Activated naive CD4-positive, alpha-beta T cell treated with anti-CD3 and anti-CD28 coated beads, Interleukin-2, amount 10 ng/mL, durations not matched to agents 7 days and 5 days (primary cell): ENCODE data around the gene RBPJ.
A peak's percentile ranks its signal among the peaks of the same experiment; 100 is the strongest.
"Not testable (repeated sequence)": the region's sequence is repeated elsewhere in the genome, so short reads cannot be mapped to it uniquely, and the experiment has no call there.

Source experiments
- CTCF ChIA-PET: fragments of 350-600 bp; sonication (Branson Sonifier 250); formaldehyde crosslinking; loops from one replicate; lab custom pipeline; 2021; ENCODE audit warnings: antibody characterized with exemption; lab: Charles Lee
- DNase-seq: peaks from one replicate; pipeline ENCODE4 v3.0.0-alpha.2; 2020
- H3K27ac Mint-ChIP-seq: one replicate; pipeline ENCODE4 v1.8.0; 2021; ENCODE audit warnings: mild to moderate bottlenecking, moderate library complexity, mixed read lengths
- H3K27me3 Mint-ChIP-seq: one replicate; pipeline ENCODE4 v1.8.0; 2021; ENCODE audit warnings: mild to moderate bottlenecking, mixed read lengths
- H3K36me3 Mint-ChIP-seq: one replicate; pipeline ENCODE4 v1.8.0; 2021; ENCODE audit warnings: mixed read lengths
- H3K4me1 Mint-ChIP-seq: one replicate; pipeline ENCODE4 v1.8.0; 2021; ENCODE audit warnings: mixed read lengths
- H3K4me3 Mint-ChIP-seq: one replicate; pipeline ENCODE4 v1.8.0; 2021; ENCODE audit warnings: mild to moderate bottlenecking, moderate library complexity, mixed read lengths
- H3K9me3 Mint-ChIP-seq: one replicate; pipeline ENCODE4 v1.8.0; 2021; ENCODE audit warnings: mixed read lengths

Gene RBPJ

DNA sequence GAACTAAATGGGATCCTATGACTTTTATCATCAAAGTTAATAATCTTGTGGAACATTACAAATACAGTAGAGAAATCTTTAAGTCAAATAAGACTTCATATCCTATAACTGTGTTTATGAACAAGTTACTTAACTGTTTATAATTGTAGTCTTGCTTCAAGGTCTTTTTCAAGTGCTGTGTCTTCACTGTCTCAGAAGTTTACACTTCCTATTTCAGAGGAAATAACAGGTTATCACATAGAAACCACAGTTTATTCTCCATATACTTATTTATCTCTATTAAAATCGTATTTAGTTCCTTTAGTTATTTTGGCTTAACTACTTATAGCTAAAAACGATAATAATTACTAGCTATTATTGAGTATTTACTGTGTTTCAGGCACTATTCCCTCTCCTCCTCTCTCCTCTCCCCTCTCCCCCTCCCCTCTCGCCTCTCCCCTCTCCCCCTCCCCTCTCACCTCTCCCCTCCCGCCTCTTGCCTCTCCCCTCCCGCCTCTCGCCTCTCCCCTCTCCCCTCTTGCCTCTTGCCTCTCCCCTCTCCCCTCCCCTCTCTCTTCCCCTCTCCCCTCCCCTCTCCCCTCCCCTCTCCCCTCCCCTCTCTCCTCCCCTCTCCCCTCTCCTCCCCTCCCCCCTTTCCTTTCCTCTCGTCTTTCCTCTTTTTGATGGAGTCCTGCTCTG is 63.7 kb downstream of the RBPJ start:
- no peak for DNase-seq
- Mint-ChIP-seq H3K4me1 (peaks cover 19% of the 10 kb centered on the region), H3K27ac (no peak overlapping the region), H3K27me3 (no peaks in the 10 kb centered on the region), H3K36me3 (peaks cover 28% of the 10 kb centered on the region), H3K4me3 (no peak overlapping the region), H3K9me3 (no peaks in the 10 kb centered on the region)
- CTCF ChIA-PET = no interaction called here

DNA sequence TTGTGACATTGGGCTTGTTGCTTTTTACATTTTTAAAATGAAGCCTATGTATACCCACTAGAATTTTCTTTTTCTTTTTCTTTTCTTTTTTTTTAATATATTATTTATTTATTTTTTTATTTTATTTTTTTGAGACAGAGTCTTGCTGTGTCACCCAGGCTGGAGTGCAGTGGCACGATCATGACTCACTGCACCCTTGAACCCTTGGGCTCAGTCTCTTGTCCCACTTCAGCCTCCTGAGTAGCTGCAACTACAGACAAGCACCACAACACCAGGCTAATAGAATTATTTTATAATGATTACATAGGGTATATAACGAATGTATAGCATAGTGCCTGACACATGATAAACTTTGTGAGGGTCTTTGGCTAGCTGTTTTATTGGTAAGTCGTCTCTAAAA is 64.9 kb downstream of the RBPJ start:
- Mint-ChIP-seq H3K27ac (no peak overlapping the region), H3K4me1 (peaks cover 19% of the 10 kb centered on the region), H3K27me3 (no peaks in the 10 kb centered on the region), H3K36me3 (peaks cover 35% of the 10 kb centered on the region), H3K4me3 (no peak overlapping the region), H3K9me3 (no peaks in the 10 kb centered on the region)
- no peak for DNase-seq
- CTCF ChIA-PET = interaction anchor here (1.0 kb wide), 1 partner anchor 22 kb away, joined by 3 read pairs; no protein-coding TSS in a partner anchor

DNA sequence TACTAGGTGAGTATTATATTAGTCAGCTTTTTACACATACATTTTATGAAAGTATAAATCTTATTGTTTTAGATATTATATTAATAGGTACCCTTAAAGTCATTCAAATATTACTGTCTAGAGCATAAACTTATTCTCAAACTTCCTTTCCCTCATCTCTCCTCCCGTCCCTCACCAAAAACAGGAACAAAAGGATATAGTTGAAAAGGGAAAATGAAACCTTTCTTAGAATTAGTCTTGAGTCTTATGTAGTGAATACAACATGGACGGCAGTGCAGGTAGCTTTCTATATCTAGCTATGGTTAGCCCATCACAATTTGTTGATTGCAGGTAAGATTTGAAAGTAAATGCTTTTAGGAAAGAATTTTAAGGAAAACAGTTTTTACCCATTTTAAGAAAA is 65.6 kb downstream of the RBPJ start:
- H3K27ac Mint-ChIP-seq = no peak overlapping the region
- no peak overlapping the region for H3K4me3 Mint-ChIP-seq
- CTCF ChIA-PET = interaction anchor here (1.0 kb wide), 1 partner anchor 22 kb away, joined by 3 read pairs; no protein-coding TSS in a partner anchor
- H3K27me3 Mint-ChIP-seq = no peaks in the 10 kb centered on the region
- H3K4me1 Mint-ChIP-seq = peaks cover 19% of the 10 kb centered on the region
- no peaks in the 10 kb centered on the region for H3K9me3 Mint-ChIP-seq
- no peak for DNase-seq
- H3K36me3 Mint-ChIP-seq = peaks cover 39% of the 10 kb centered on the region

DNA sequence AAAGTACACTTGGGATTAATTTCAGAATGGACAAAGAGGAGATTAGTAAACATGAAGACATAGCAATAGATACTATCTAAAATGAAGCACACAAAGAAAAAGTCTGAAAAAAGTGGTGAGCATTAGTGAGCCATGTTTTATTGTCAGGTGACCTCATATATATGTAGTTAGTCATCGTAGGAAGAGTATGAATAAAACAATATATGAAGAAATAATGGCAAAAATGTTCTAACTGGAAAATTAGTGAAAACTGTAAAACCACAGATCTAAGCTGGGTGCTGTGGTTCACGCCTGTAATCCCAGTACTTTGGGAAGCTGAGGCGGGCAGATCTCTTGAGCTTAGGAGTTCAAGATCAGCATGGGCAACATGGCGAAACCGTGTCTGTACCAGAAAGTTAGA is 67.9 kb downstream of the RBPJ start:
- no peaks in the 10 kb centered on the region for H3K27me3 Mint-ChIP-seq
- CTCF ChIA-PET = interaction anchor here (0.7 kb wide), 1 partner anchor 8 kb away, joined by 3 read pairs; no protein-coding TSS in a partner anchor

DNA sequence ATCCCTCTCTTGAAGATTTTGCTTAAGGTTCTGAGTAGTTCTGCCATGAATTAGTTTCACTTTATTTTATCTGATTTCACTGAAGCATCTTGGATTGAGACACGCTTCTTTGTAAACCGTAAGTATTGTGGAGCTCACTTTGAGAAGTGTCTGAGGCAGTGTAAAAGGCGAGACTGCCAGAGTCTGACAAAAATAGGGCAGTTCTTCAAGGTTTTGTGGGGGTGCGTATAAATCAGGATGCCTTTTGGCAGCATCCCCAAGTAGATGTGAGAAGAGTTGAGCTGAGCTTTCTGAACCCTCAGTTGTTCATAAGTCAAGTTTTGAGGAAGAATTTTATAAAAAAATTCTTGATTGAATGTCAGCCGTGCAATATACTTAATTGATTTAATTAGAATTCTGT is 76.3 kb downstream of the RBPJ start:
- DNase-seq = no peak
- Mint-ChIP-seq H3K27ac (peak overlapping the region; percentile 72), H3K27me3 (no peaks in the 10 kb centered on the region), H3K4me1 (peaks cover 25% of the 10 kb centered on the region), H3K4me3 (no peak overlapping the region), H3K36me3 (peaks cover 27% of the 10 kb centered on the region), H3K9me3 (no peaks in the 10 kb centered on the region)
- CTCF ChIA-PET = interaction anchor here (0.6 to 1.9 kb wide), 6 partner anchors 11 to 403 kb away, joined by 3 to 9 read pairs (median 4); no protein-coding TSS in a partner anchor

More for the DNA sequence above, 67.9 kb downstream of the RBPJ start:
- Mint-ChIP-seq H3K4me3 (no peak overlapping the region), H3K27ac (no peak overlapping the region), H3K36me3 (peaks cover 39% of the 10 kb centered on the region), H3K9me3 (no peaks in the 10 kb centered on the region), H3K4me1 (peaks cover 18% of the 10 kb centered on the region)
- no peak for DNase-seq

DNA sequence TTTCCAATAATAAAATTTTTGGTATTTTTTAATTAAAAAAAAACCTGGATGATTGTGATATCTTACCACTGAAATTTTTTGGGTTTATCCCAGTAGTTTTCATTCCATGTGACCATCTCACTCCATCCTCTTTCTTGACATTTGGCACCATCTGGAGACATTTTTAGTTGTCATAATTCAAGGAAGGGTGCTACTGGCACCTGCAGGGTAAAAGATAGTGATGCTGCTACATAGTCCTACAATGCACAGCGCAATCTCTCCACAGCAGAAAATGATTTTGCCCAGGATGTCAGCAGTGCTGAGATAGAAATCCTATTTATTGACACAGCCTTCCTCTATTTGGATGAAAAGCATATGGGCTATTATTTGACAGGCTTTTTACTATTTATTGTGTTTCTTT is 79.3 kb downstream of the RBPJ start:
- peaks cover 45% of the 10 kb centered on the region for H3K36me3 Mint-ChIP-seq

DNA sequence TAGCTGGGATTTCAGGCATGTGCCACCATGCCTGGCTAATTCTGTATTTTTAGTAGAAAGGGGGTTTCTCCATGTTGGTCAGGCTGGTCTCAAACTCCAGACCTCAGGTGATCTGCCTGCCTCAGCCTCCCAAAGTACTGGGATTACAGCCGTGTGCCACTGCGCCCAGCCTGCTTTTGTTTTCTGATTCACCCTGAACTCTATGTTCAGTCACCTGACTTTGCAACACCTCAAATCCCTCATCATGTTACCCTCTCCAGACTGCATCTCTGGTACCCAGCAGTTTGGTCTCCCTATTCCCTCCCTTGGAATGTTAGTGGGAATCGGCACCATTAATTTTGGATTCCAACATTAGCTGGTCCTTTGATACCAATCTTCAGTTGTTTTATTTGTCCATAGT is 81.2 kb downstream of the RBPJ start:
- Mint-ChIP-seq H3K9me3 (peaks cover 13% of the 10 kb centered on the region), H3K36me3 (peaks cover 48% of the 10 kb centered on the region), H3K4me1 (peaks cover 31% of the 10 kb centered on the region)
- CTCF ChIA-PET = interaction anchor here (1.1 to 2.2 kb wide), 3 partner anchors 8 to 340 kb away, joined by 3 to 6 read pairs (median 5); no protein-coding TSS in a partner anchor
- H3K27ac Mint-ChIP-seq, H3K4me3 Mint-ChIP-seq, H3K27me3 Mint-ChIP-seq, DNase-seq: not testable (repeated sequence)

More for the DNA sequence above, 79.3 kb downstream of the RBPJ start:
- Mint-ChIP-seq H3K4me3 (no peak overlapping the region), H3K27me3 (no peaks in the 10 kb centered on the region), H3K9me3 (peaks cover 3% of the 10 kb centered on the region), H3K4me1 (peaks cover 42% of the 10 kb centered on the region), H3K27ac (no peak overlapping the region)
- no peak for DNase-seq
- CTCF ChIA-PET = interaction anchor here (1.3 to 2.2 kb wide), 6 partner anchors 10 to 332 kb away, joined by 3 to 12 read pairs (median 5); no protein-coding TSS in a partner anchor

DNA sequence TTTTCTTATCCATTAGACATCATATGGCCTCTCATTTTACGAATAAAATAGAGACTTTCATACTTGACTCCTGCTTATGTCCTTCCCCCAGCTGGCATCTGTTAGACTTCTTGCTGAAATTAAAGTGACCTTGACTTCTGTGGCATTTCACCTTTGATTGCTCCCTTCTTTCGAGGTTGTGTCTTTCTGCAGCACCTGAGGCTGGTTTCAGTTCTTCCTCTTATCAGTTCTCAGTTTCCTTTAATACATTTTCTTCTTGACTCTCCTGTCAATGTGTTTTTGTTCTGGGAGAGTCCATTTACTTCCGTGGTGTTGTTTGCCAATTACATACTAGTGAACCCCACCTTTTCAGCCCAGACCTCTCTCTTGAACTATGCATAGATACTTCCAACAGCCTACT is 81.6 kb downstream of the RBPJ start:
- Mint-ChIP-seq H3K27ac (no peak overlapping the region), H3K9me3 (peaks cover 15% of the 10 kb centered on the region), H3K4me1 (peaks cover 29% of the 10 kb centered on the region), H3K27me3 (no peaks in the 10 kb centered on the region), H3K36me3 (peaks cover 50% of the 10 kb centered on the region), H3K4me3 (no peak overlapping the region)
- CTCF ChIA-PET = interaction anchor here (1.7 to 2.2 kb wide), 2 partner anchors 8 to 340 kb away, joined by 5 to 6 read pairs; no protein-coding TSS in a partner anchor
- no peak for DNase-seq

DNA sequence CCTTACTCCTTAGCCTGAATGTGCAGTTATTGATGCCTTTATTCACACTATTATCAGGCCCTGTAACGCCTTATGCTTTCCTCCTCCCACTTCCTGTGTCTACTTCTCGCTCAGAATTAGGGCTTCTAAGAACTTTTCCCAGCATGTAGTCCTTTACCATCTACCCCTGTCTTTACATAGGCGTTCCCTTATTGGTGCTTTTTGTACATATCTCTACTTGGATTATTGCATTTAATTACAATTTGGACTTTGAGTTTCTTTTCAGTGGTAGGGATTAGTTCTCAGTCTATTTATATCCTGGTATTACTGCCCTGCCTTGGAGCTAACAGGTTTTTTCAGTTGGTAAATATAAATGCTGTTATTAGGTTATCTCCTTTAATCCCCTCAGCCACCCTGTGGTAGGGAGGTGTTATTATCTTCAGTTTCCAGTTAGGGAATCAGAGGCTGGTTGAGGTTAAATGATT is 84.0 kb downstream of the RBPJ start:
- Mint-ChIP-seq H3K27me3 (no peaks in the 10 kb centered on the region), H3K9me3 (peaks cover 15% of the 10 kb centered on the region), H3K4me1 (peaks cover 29% of the 10 kb centered on the region), H3K36me3 (peaks cover 47% of the 10 kb centered on the region), H3K4me3 (no peak overlapping the region), H3K27ac (no peak overlapping the region)
- no peak for DNase-seq
- CTCF ChIA-PET = interaction anchor here (0.9 to 1.6 kb wide), 2 partner anchors 74 to 80 kb away, joined by 3 to 8 read pairs; no protein-coding TSS in a partner anchor

DNA sequence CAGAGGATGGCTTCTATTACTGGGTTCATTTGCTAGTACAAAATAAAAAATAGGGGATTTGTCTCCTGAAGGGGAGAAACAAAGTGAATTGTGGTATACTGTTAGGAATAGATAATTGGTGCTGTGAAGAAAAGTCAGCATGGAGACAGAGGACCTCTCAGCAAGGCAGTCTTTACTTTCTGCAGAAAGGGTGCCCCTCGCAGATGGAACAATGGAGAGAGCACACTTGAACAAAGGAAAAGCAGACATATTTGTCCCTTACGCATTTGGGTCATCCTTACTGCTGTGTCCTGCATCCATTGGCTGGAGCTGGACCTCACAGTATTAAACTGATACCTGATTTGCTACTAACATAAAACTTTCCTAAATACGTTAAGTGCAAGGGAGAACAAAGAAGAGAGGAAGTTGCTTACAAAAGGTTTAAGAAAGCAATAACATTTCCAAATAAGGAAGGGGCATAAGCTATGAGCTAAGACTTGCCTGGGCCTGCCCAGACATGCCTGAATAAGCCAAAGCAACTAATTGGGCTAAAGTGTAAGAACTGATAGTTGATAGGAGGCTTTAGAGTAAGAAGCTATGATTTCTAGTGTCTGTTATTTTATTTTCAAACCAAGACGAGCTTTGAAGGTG is 85.6 kb downstream of the RBPJ start:
- peaks cover 24% of the 10 kb centered on the region for H3K4me1 Mint-ChIP-seq
- H3K27ac Mint-ChIP-seq = peak overlapping the region; percentile 73
- H3K4me3 Mint-ChIP-seq = no peak overlapping the region
- peaks cover 48% of the 10 kb centered on the region for H3K36me3 Mint-ChIP-seq
- no peaks in the 10 kb centered on the region for H3K27me3 Mint-ChIP-seq
- CTCF ChIA-PET = interaction anchor here (8.7 kb wide), 1 partner anchor 77 kb away, joined by 174 read pairs; no protein-coding TSS in a partner anchor
- peaks cover 15% of the 10 kb centered on the region for H3K9me3 Mint-ChIP-seq
- DNase-seq = no peak

DNA sequence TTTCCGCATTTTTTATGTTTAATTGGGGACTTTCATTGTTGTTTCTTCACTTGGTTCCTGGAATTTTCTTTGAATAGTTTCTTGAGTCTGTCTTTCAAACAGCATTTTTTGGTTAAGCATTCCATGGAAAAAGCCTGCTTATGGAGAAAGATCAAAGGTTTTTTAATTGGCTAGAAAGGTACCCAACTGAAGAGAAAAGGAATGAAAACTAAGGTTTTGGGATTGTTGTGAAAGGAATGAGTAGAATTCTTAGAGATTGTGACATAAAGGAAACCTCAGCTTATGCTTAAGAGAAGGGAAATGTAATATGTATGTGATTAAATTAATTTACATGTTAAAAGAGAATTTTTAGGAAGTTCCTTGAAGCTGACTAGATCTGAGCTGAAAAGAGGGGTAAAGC is 86.7 kb downstream of the RBPJ start:
- Mint-ChIP-seq H3K27ac (no peak overlapping the region), H3K36me3 (peaks cover 43% of the 10 kb centered on the region), H3K4me1 (peaks cover 17% of the 10 kb centered on the region), H3K9me3 (peaks cover 15% of the 10 kb centered on the region), H3K27me3 (no peaks in the 10 kb centered on the region), H3K4me3 (no peak overlapping the region)
- CTCF ChIA-PET = interaction anchor here (0.7 to 8.7 kb wide), 7 partner anchors 8 to 378 kb away, joined by 3 to 174 read pairs (median 4); no protein-coding TSS in a partner anchor
- DNase-seq = no peak

DNA sequence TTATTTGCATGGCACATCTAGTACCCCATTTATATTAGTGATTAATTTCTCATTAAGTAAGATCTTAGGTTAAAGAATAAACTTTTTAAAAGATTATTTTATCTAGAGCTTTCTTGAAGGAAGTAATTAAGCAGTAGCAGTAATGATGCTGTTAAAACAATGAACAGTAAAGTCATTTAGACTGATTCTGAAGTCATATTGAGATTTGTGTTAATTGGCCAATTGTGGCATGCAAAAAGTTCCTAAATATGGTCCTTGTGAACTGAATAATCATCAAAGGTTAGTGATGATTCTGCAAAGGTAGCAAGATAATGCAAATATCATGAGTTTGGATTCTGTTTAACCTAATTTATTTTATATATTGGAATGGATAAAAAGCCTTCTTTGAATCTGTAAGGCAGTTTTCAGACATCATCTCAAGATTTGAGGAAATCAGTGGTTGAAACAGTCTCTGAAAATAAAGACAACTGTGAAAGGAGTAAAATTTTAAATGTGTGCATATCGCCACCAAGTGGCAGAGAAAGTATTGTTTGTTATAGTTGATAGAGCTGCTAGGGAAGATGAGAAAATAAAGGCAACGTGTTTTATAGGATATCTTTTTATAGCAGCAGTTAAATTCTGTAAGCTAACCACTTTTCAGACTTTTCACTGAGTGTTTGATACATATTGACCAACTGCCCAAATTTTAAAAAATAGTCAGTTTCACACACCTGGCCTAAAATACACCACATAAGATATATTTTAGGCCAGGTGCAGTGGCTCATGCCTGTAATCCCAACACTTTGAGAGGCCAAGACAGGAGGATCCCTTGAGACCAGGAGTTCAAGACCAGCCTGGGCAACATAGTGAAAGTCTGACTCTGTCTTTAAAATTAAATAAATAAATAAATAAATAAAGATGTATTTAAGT is 89.8 kb downstream of the RBPJ start:
- DNase-seq = peak; percentile 44
- H3K27ac Mint-ChIP-seq = peak overlapping the region; percentile 37
- peaks cover 34% of the 10 kb centered on the region for H3K36me3 Mint-ChIP-seq
- H3K9me3 Mint-ChIP-seq = peaks cover 11% of the 10 kb centered on the region
- H3K4me1 Mint-ChIP-seq = peaks cover 4% of the 10 kb centered on the region
- CTCF ChIA-PET = interaction anchor here (0.7 to 8.7 kb wide), 21 partner anchors 9 to 482 kb away, joined by 3 to 174 read pairs (median 4); partner anchors contain the start of gene RBPJ
- no peaks in the 10 kb centered on the region for H3K27me3 Mint-ChIP-seq
- H3K4me3 Mint-ChIP-seq = no peak overlapping the region
